Measurements from ENCODE around the gene PLIN3. TPM values are rescaled to one million over a fixed set of nuclear protein-coding genes. Genes with fewer than 3 reads are reported as not detected.
"Not testable (repeated sequence)": the region's sequence is repeated elsewhere in the genome, so short reads cannot be mapped to it uniquely, and the experiment has no call there.

PLIN3 gene
- total RNA-seq, 2 donors from 2014 or later = 41.7 to 51.6 TPM

- DNase-seq (ENCODE audit: low spot score) = no peak
- Histone ChIP-seq H3K9me3 (no peaks in the 10 kb centered on the region), H3K36me3 (peaks cover 20% of the 10 kb centered on the region), H3K27ac (no peak overlapping the region), H3K4me1 (ENCODE audit: control insufficient read depth in 1 of 2, low read depth in 2 of 2) (peaks cover 18 to 39% of the 10 kb centered on the region in 2 donors), H3K4me3 (no peak overlapping the region), H3K27me3 (replicated peaks; ENCODE audit: insufficient read depth) (no peaks in the 10 kb centered on the region)
- ATAC-seq (ENCODE audit: insufficient number of reproducible peaks, low FRiP score, low read depth) = no peak
- no peak for TF ChIP-seq CTCF (IDR thresholded peaks at IDR 0.05)
Measured at GRCh38 chr19:4794971-4795370, 72.5 kb downstream of the PLIN3 start.

GRCh38 chr19:4793278-4793677 lies 74.2 kb downstream of the PLIN3 start:
- DNase-seq (ENCODE audit: low spot score); ATAC-seq (ENCODE audit: insufficient number of reproducible peaks, low FRiP score, low read depth); H3K27me3 ChIP-seq (replicated peaks; ENCODE audit: insufficient read depth); H3K9me3 ChIP-seq; H3K27ac ChIP-seq; H3K4me3 ChIP-seq: not testable (repeated sequence)
- Histone ChIP-seq H3K36me3 (peaks cover 20% of the 10 kb centered on the region), H3K4me1 (ENCODE audit: control insufficient read depth in 1 of 2, low read depth in 2 of 2) (peaks cover 18 to 39% of the 10 kb centered on the region in 2 donors)

- peak overlapping the region; percentile 99 for H3K4me3 ChIP-seq
- H3K9me3 ChIP-seq; DNase-seq (ENCODE audit: low spot score); ATAC-seq (ENCODE audit: insufficient number of reproducible peaks, low FRiP score, low read depth); H3K27me3 ChIP-seq (replicated peaks; ENCODE audit: insufficient read depth); H3K27ac ChIP-seq: not testable (repeated sequence)
- H3K36me3 ChIP-seq = peaks cover 20% of the 10 kb centered on the region
- peaks cover 18 to 39% of the 10 kb centered on the region in 2 donors for H3K4me1 ChIP-seq (ENCODE audit: control insufficient read depth in 1 of 2, low read depth in 2 of 2)
Measured at GRCh38 chr19:4792866-4793195, 74.6 kb downstream of the PLIN3 start.

GRCh38 chr19:4792019-4792865 lies 75.2 kb downstream of the PLIN3 start:
- not testable (repeated sequence) for H3K27me3 ChIP-seq (replicated peaks; ENCODE audit: insufficient read depth); H3K9me3 ChIP-seq; DNase-seq (ENCODE audit: low spot score); ATAC-seq (ENCODE audit: insufficient number of reproducible peaks, low FRiP score, low read depth)
- Histone ChIP-seq H3K4me1 (ENCODE audit: control insufficient read depth in 1 of 2, low read depth in 2 of 2) (peaks cover 18 to 39% of the 10 kb centered on the region in 2 donors), H3K4me3 (peak overlapping the region; percentile 99), H3K27ac (peak overlapping the region; percentile 83 to 93), H3K36me3 (peaks cover 20% of the 10 kb centered on the region)

- Histone ChIP-seq H3K9me3 (no peaks in the 10 kb centered on the region), H3K27ac (peak within 1 kb of the TSS; percentile 83 to 93), H3K4me3 (peak within 1 kb of the TSS; percentile 99), H3K36me3 (peaks cover 20% of the 10 kb centered on the region), H3K27me3 (replicated peaks; ENCODE audit: insufficient read depth) (no peaks in the 10 kb centered on the region), H3K4me1 (ENCODE audit: control insufficient read depth in 1 of 2, low read depth in 2 of 2) (peaks cover 18 to 39% of the 10 kb centered on the region in 2 donors)
- peak; percentile 98 for TF ChIP-seq CTCF (IDR thresholded peaks at IDR 0.05)
- ATAC-seq (ENCODE audit: insufficient number of reproducible peaks, low FRiP score, low read depth) (peak; percentile 100), DNase-seq (ENCODE audit: low spot score) (peak; percentile 100)
Measured at GRCh38 chr19:4791183-4792018, 76.1 kb downstream of the PLIN3 start, which contains the start of gene FEM1A. TSS of gene FEM1A (plus strand) at chr19:4791734. CDS start at chr19:4791855, 121 bp downstream.

Other genes starting within 250 kb of the PLIN3 start
- 1 to 10 TPM; 4.2 to 4.3 TPM for gene TNFAIP8L1, start 228.2 kb downstream of the PLIN3 start, total RNA-seq
- gene MYDGF, start 197.3 kb downstream of the PLIN3 start, total RNA-seq = 10 to 100 TPM; 59.3 to 72.9 TPM
- 10 to 100 TPM; 67.9 to 73.8 TPM for gene DPP9, start 143.8 kb downstream of the PLIN3 start, total RNA-seq
- gene FEM1A, start 75.9 kb downstream of the PLIN3 start, total RNA-seq = 10 to 100 TPM; 15.7 to 17.1 TPM
- gene TICAM1, start 36.0 kb downstream of the PLIN3 start, total RNA-seq = 10 to 100 TPM; 10.0 to 14.0 TPM
- gene ARRDC5, start 35.2 kb upstream of the PLIN3 start, total RNA-seq = 1 to 10 TPM in 1 of 2 donors, under 1 TPM in 1; 0.49 to 3.1 TPM
- 1 to 10 TPM; 1.6 to 2.2 TPM for gene UHRF1, start 41.8 kb upstream of the PLIN3 start, total RNA-seq
- gene KDM4B, start 101.4 kb upstream of the PLIN3 start, total RNA-seq = 10 to 100 TPM; 49.1 to 54.0 TPM